HG02678 (cell line): ENCODE data around the gene GDPD5.

Source experiments
- ATAC-seq: cut with Tn5 transposase; IDR thresholded peaks from one replicate; pipeline ENCODE4 v1.9.1; 2021; ENCODE audit warnings: mild to moderate bottlenecking, moderate library complexity; ENCODE audit not compliant: unreplicated experiment

Gene GDPD5

GRCh38 chr11:75450826-75451821, 74.6 kb downstream of the GDPD5 start:
- no peak for ATAC-seq

- no peak for ATAC-seq
These were observed 75.5 kb downstream of the GDPD5 start for GRCh38 chr11:75450236-75450635.

- ATAC-seq = no peak
These were observed 76.0 kb downstream of the GDPD5 start for GRCh38 chr11:75449776-75450175.

- ATAC-seq = no peak
These were observed 76.5 kb downstream of the GDPD5 start for GRCh38 chr11:75449271-75449670.

GRCh38 chr11:75447415-75447814, 78.3 kb downstream of the GDPD5 start:
- ATAC-seq = no peak

- ATAC-seq = no peak
These were observed 80.3 kb downstream of the GDPD5 start for GRCh38 chr11:75445315-75445953.

GRCh38 chr11:75443043-75443442, 82.7 kb downstream of the GDPD5 start:
- no peak for ATAC-seq

GRCh38 chr11:75442161-75442885, 83.4 kb downstream of the GDPD5 start:
- no peak for ATAC-seq

GRCh38 chr11:75441804-75442132, 84.0 kb downstream of the GDPD5 start:
- ATAC-seq = no peak

- no peak for ATAC-seq
These were observed 84.6 kb downstream of the GDPD5 start for GRCh38 chr11:75440960-75441803.

GRCh38 chr11:75439495-75440120, 86.1 kb downstream of the GDPD5 start:
- no peak for ATAC-seq

- ATAC-seq = no peak
These were observed 86.7 kb downstream of the GDPD5 start for GRCh38 chr11:75439026-75439425.

GRCh38 chr11:75437966-75438659, 87.6 kb downstream of the GDPD5 start:
- ATAC-seq = no peak

GRCh38 chr11:75436806-75437205, 88.9 kb downstream of the GDPD5 start:
- ATAC-seq = no peak

- no peak for ATAC-seq
These were observed 90.2 kb downstream of the GDPD5 start for GRCh38 chr11:75435571-75435925.

GRCh38 chr11:75434886-75435570, 90.7 kb downstream of the GDPD5 start:
- ATAC-seq = no peak

- ATAC-seq = no peak
These were observed 91.7 kb downstream of the GDPD5 start for GRCh38 chr11:75434051-75434450.

- ATAC-seq = no peak
These were observed 92.3 kb downstream of the GDPD5 start for GRCh38 chr11:75433443-75433842.

GRCh38 chr11:75432911-75433321, 92.8 kb downstream of the GDPD5 start, which contains the start of gene KLHL35:
Gene KLHL35 (minus strand): TSS chr11:75433203. CDS start chr11:75430629, 2,574 bp downstream.
- no peak for ATAC-seq
